Tibial nerve (tissue), 4 donors: ENCODE results near the gene EP400. TPM values are rescaled to one million over a fixed set of nuclear protein-coding genes. Genes with fewer than 3 reads are reported as not detected.

Source experiments
- DNase-seq, 2 donors: peaks; one replicate each; pipeline ENCODE4 v3.0.0-alpha.2; 2019; ENCODE audit warnings: low spot score in 2 of 2
- H3K27ac ChIP-seq, 4 donors: fragments of 200-600 bp; sonication (generic) in 3 of 4; one replicate each; pipeline ENCODE4 v1.5.1; 2017 to 2019; ENCODE audit warnings: mild to moderate bottlenecking in 1 of 4
- H3K27me3 ChIP-seq, 2 donors: fragments of 200-600 bp; sonication (generic) in 1 of 2; one replicate each; pipeline versions ENCODE4 v1.5.1 to v1.6.0; 2017 to 2019
- H3K36me3 ChIP-seq, 3 donors: fragments of 200-600 bp; sonication (generic); one replicate each; pipeline ENCODE4 v1.5.1; 2018 to 2019
- H3K4me1 ChIP-seq, 4 donors: fragments of 200-600 bp; sonication (generic) in 3 of 4; one replicate each; pipeline ENCODE4 v1.5.1; 2017 to 2019
- H3K4me3 ChIP-seq, 4 donors: fragments of 200-600 bp; sonication (generic) in 3 of 4; one replicate each; pipeline ENCODE4 v1.5.1; 2017 to 2019; ENCODE audit warnings: mild to moderate bottlenecking in 1 of 4, moderate library complexity in 1 of 4
- H3K9me3 ChIP-seq, 4 donors: fragments of 200-600 bp; sonication (generic) in 3 of 4; one replicate each; pipeline ENCODE4 v1.5.1; 2017 to 2019
- EP300 ChIP-seq, 2 donors: sonication (generic); formaldehyde crosslinking; IDR thresholded peaks; one replicate each; pipeline ENCODE4 v1.6.1; 2017; ENCODE audit warnings: antibody characterized with exemption in 2 of 2, mild to moderate bottlenecking in 1 of 2
- POLR2A ChIP-seq, 2 donors: fragments of 450-650 bp; IDR thresholded peaks; one replicate each; pipeline ENCODE4 v1.6.1; 2017; ENCODE audit warnings: antibody characterized with exemption in 2 of 2, mild to moderate bottlenecking in 2 of 2, moderate library complexity in 2 of 2
- WGBS, 2 donors: methylation state at CpG; one replicate each; pipeline ENCODE4 v1.1.5; 2018; 5-methylcytosine and 5-hydroxymethylcytosine counted together
- total RNA-seq, 4 donors: library from RNA; depleted of rRNA; stranded (reverse); fragments of >200 nt; gene quantifications; one replicate each; pipeline ENCODE4 v1.1.0, GENCODE V29; 2016
- TF ChIP-seq, protein P1 (sequence below), 5 experiments: fragments of 200-600 bp in 3 of 5; fragments of 450-650 bp in 2 of 5; sonication (generic) in 3 of 5; IDR thresholded peaks; one replicate each; pipeline ENCODE4 v1.5.1; 2016 to 2019; ENCODE audit warnings: antibody characterized with exemption in 5 of 5, mild to moderate bottlenecking in 3 of 5, moderate library complexity in 2 of 5

Gene EP400
- total RNA-seq, 4 donors from 2014 or later: 27.8 to 41.4 (median 32.2) TPM

DNA sequence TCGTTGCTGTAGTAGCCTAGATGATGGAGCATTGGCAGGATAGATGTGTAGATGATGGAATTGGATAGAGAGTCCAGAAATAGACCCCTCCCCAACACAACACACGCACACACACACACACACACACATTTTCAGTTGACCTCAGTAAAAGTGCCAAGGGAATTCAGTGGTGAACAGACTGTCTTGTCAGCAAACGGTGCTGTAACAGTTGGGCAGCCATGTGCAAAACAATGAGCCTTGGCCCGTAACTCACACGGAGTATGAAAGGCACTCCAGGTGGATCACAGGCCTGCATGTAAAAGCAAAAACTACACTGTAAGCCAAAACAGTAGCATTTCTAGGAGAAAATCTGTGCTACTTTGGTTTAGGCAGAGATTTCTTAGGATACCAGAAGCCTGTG is 106.6 kb downstream of the EP400 start:
- no peaks in the 10 kb centered on the region for H3K9me3 ChIP-seq
- H3K36me3 ChIP-seq: peaks cover 9 to 98% (median 20%) of the 10 kb centered on the region in 3 donors
- no peaks in the 10 kb centered on the region for H3K27me3 ChIP-seq
- no peak overlapping the region for H3K27ac ChIP-seq
- 73 to 78% methylated on average over 5 of the region's 5 CpGs for WGBS, 2 donors
- no peaks in the 10 kb centered on the region for H3K4me1 ChIP-seq
- no peak overlapping the region for H3K4me3 ChIP-seq
- TF ChIP-seq POLR2A (IDR thresholded peaks at IDR 0.05) (no peak), EP300 (IDR thresholded peaks at IDR 0.05) (no peak)
- TF ChIP-seq, protein P1, sequence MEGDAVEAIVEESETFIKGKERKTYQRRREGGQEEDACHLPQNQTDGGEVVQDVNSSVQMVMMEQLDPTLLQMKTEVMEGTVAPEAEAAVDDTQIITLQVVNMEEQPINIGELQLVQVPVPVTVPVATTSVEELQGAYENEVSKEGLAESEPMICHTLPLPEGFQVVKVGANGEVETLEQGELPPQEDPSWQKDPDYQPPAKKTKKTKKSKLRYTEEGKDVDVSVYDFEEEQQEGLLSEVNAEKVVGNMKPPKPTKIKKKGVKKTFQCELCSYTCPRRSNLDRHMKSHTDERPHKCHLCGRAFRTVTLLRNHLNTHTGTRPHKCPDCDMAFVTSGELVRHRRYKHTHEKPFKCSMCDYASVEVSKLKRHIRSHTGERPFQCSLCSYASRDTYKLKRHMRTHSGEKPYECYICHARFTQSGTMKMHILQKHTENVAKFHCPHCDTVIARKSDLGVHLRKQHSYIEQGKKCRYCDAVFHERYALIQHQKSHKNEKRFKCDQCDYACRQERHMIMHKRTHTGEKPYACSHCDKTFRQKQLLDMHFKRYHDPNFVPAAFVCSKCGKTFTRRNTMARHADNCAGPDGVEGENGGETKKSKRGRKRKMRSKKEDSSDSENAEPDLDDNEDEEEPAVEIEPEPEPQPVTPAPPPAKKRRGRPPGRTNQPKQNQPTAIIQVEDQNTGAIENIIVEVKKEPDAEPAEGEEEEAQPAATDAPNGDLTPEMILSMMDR (IDR thresholded peaks at IDR 0.05): no peak
- no peak for DNase-seq

DNA sequence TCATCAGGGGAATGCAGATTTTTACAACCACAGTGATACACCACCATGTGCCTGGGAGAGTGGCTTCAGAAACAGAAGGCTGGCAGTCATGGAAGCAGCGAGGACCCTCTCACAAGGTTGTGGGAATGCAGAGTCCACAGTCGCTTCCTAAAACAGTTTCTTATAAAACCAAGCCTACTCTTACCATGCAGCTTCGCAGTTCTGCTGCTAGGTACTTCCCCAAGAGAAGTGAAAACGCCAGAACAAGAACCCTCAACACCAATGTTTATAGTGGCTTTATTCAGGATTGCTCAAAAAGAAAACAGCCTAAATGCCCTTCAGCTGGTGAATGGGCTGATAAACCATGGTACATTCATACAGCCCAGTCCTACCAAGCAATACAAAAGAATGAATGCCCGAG is 107.2 kb downstream of the EP400 start:
- TF ChIP-seq POLR2A (IDR thresholded peaks at IDR 0.05): no peak
- TF ChIP-seq EP300 (IDR thresholded peaks at IDR 0.05): no peak
- H3K36me3 ChIP-seq: peaks cover 9 to 98% (median 20%) of the 10 kb centered on the region in 3 donors

DNA sequence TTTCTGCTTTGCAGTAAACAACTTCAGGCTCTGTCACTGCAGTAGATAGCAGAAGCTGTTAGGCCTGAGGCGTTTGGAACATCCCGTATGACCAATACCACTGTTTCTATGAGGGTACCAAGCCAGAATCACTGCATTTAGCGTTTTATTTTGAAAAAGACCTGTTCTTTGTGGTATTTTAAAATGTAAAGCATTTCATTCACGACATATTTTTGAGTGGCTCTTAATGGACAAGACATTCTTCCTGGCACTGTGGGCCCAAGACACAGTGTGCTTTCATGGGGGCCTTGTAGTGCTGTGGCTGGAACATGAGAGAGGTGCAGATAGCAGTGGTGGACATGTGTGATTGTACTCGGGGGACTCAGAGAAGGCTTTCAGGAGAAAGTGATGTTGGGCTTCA is 107.9 kb downstream of the EP400 start:
- H3K9me3 ChIP-seq: no peaks in the 10 kb centered on the region
- H3K27ac ChIP-seq: no peak overlapping the region
- H3K27me3 ChIP-seq: no peaks in the 10 kb centered on the region
- 70 to 80% methylated on average over 5 of the region's 5 CpGs for WGBS, 2 donors
- DNase-seq: no peak
- no peak overlapping the region for H3K4me3 ChIP-seq
- no peaks in the 10 kb centered on the region for H3K4me1 ChIP-seq
- TF ChIP-seq POLR2A (IDR thresholded peaks at IDR 0.05) (no peak), EP300 (IDR thresholded peaks at IDR 0.05) (no peak)
- TF ChIP-seq, protein P1 (IDR thresholded peaks at IDR 0.05): no peak
- peaks cover 9 to 98% (median 23%) of the 10 kb centered on the region in 3 donors for H3K36me3 ChIP-seq

More for the DNA sequence above, 107.2 kb downstream of the EP400 start:
- no peaks in the 10 kb centered on the region for H3K27me3 ChIP-seq
- no peak for DNase-seq
- no peaks in the 10 kb centered on the region for H3K4me1 ChIP-seq
- 81 to 89% methylated on average over 5 of the region's 5 CpGs for WGBS, 2 donors
- H3K27ac ChIP-seq: no peak overlapping the region
- H3K9me3 ChIP-seq: no peaks in the 10 kb centered on the region
- H3K4me3 ChIP-seq: no peak overlapping the region

DNA sequence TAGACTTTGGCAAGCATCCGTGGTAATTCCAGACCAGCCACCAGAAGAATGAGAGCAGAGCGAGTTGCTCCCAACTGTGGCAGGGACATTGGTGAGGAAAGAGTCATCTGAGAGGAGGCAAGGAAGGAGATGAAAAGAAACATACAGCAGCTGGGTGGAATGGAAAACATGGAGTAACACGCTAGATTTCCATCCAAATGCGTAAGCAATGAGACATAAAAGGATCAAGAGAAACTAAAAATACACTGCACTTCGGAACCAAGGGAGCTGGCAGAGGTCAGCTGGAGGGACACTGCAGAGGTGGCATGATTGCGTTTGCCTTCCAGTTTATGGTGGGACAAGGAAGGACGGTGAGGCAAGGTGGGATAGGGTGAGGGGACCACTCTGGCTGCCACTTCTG is 111.5 kb downstream of the EP400 start:
- no peaks in the 10 kb centered on the region for H3K27me3 ChIP-seq
- TF ChIP-seq EP300 (IDR thresholded peaks at IDR 0.05): no peak
- TF ChIP-seq POLR2A (IDR thresholded peaks at IDR 0.05): no peak
- TF ChIP-seq, protein P1 (IDR thresholded peaks at IDR 0.05): no peak
- no peaks in the 10 kb centered on the region for H3K9me3 ChIP-seq
- DNase-seq: no peak
- H3K36me3 ChIP-seq: peaks cover 0 to 100% (median 5%) of the 10 kb centered on the region in 3 donors
- WGBS, 2 donors: 83 to 85% methylated on average over 7 of the region's 7 CpGs
- H3K4me3 ChIP-seq: no peak overlapping the region
- peak overlapping the region in 1 of 4 donors; percentile 39 for H3K27ac ChIP-seq
- no peaks in the 10 kb centered on the region for H3K4me1 ChIP-seq

DNA sequence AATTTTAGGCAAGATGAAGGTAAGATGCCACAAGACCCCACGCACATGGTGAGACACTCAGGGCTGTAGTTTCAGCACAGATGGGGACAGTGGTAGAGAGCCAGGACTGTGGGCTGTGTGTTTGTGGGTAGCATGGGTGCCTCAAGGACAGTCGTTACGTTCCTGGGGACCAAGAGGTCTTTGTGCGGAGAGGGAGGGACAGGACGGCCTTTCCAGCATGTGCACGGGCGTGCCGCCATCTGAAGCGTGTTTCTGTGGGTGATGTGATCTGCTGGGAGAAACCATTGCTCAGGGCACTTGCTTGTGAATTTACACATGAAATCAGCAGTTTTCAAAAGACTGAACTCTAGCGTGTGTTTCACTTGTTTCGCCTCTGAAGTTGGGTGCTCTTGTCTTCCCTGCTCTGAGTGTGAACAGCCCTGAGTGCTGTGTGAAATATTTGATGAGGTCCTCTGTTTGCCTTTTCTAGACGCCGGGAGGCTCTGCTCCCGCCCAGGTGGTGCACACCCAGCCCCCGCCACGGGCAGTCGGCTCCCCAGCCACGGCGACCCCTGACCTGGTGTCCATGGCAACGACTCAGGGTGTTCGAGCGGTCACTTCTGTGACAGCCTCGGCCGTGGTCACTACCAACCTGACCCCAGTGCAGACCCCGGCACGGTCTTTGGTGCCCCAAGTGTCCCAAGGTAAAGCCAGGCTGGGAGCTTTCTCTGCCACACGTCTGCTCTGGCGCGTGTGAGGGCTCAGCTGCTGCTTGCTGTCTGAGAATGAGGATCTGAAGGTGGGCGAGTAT is 112.1 kb downstream of the EP400 start:
- peak overlapping the region in 1 of 4 donors; percentile 39 for H3K27ac ChIP-seq
- H3K9me3 ChIP-seq: no peaks in the 10 kb centered on the region
- no peak for DNase-seq
- no peaks in the 10 kb centered on the region for H3K4me1 ChIP-seq
- no peaks in the 10 kb centered on the region for H3K27me3 ChIP-seq
- 66 to 75% methylated on average over 30 of the region's 30 CpGs for whole genome bisulfite sequencing, 2 donors
- H3K4me3 ChIP-seq: no peak overlapping the region
- peaks cover 0 to 100% (median 6%) of the 10 kb centered on the region in 3 donors for H3K36me3 ChIP-seq
- TF ChIP-seq, protein P1 (IDR thresholded peaks at IDR 0.05): no peak
- TF ChIP-seq EP300 (IDR thresholded peaks at IDR 0.05) (no peak), POLR2A (IDR thresholded peaks at IDR 0.05) (no peak)
